GM12878 (cell line): ENCODE data around the gene MID1. TPM values are rescaled to one million over a fixed set of nuclear protein-coding genes. Genes with fewer than 3 reads are reported as not detected.

Source experiments
- ATAC-seq: fragments of 200-7000 bp; cut with Tn5 transposase; 3 replicates; pipeline ENCODE4 v1.9.1; 2020; ENCODE audit warnings: mild to moderate bottlenecking, moderate library complexity
- BruUV-seq: library from RNA; stranded (reverse); fragments of 400-500 nt; replicated peaks from 2 replicates; lab custom pipeline; 2021; lab: Mats Ljungman, UMichigan
- CTCF ChIA-PET: fragments of 300-600 bp; sonication (Branson Sonifier 250); formaldehyde crosslinking; extraction: SDS; loops from one replicate; lab custom pipeline; 2021; ENCODE audit warnings: inconsistent platforms; lab: Yijun Ruan, JAX
- POLR2A ChIA-PET: fragments of 350-600 bp; formaldehyde crosslinking; extraction: SDS; loops from one replicate; lab custom pipeline; 2021; ENCODE audit warnings: inconsistent platforms; lab: Charles Lee
- RAD21 ChIA-PET: fragments of 300-600 bp; sonication (Branson Sonifier 250); formaldehyde crosslinking; loops from one replicate; lab custom pipeline; 2023; ENCODE audit warnings: antibody characterized with exemption; ENCODE audit not compliant: unreplicated experiment; lab: Charles Lee
- SMC1A ChIA-PET: fragments of 300-600 bp; sonication (Branson Sonifier 250); formaldehyde crosslinking; loops from one replicate; lab custom pipeline; 2023; ENCODE audit not compliant: unreplicated experiment, uncharacterized antibody; lab: Charles Lee
- DNase-seq: peaks from one replicate; pipeline ENCODE4 v3.0.0-alpha.2; 2011; ENCODE audit warnings: low read depth, low spot score
- FAIRE-seq: peaks from 3 replicates; lab custom pipeline; 2011; peaks lifted over from hg19 to GRCh38; lab: Jason Lieb, UNC
- H2AFZ ChIP-seq: 2 replicates; pipeline ENCODE4 v1.6.0; 2011; ENCODE audit warnings: low read depth, low read length, control low read depth; ENCODE audit not compliant: control insufficient read depth
- H3K27ac ChIP-seq: 2 replicates; pipeline ENCODE4 v1.5.1; 2011; ENCODE audit warnings: control low read depth; ENCODE audit not compliant: control insufficient read depth, insufficient read depth
- H3K27me3 ChIP-seq, 2 experiments: replicated peaks in 1 of 2; 2 replicates each; pipeline versions ENCODE4 v1.6.0 to v1.6.1; 2011; ENCODE audit warnings: low read length in 1 of 2; ENCODE audit not compliant: control insufficient read depth in 2 of 2, insufficient read depth in 2 of 2
- H3K36me3 ChIP-seq, 2 experiments: 2 replicates each; pipeline ENCODE4 v1.5.1; 2011; ENCODE audit warnings: low read length in 1 of 2; ENCODE audit not compliant: control insufficient read depth in 2 of 2, insufficient read depth in 2 of 2
- H3K4me1 ChIP-seq: 2 replicates; pipeline ENCODE4 v1.6.1; 2011; ENCODE audit warnings: mild to moderate bottlenecking, low read length, moderate library complexity, mixed read lengths; ENCODE audit not compliant: control insufficient read depth, insufficient read depth
- H3K4me2 ChIP-seq: 2 replicates; pipeline ENCODE4 v1.6.0; 2011; ENCODE audit warnings: control low read depth; ENCODE audit not compliant: control insufficient read depth, insufficient read depth
- H3K4me3 ChIP-seq: fragments of 200-600 bp; sonication (generic); 2 replicates; pipeline ENCODE4 v1.5.1; 2016
- H3K79me2 ChIP-seq: 2 replicates; pipeline ENCODE4 v1.6.0; 2011; ENCODE audit warnings: low read length; ENCODE audit not compliant: control insufficient read depth, insufficient read depth
- H3K9ac ChIP-seq: 2 replicates; pipeline ENCODE4 v1.8.0; 2011; ENCODE audit warnings: low read length, control low read depth, mixed read lengths; ENCODE audit not compliant: control insufficient read depth, insufficient read depth
- H3K9me3 ChIP-seq: replicated peaks from 3 replicates; pipeline ENCODE4 v1.5.1; 2011; ENCODE audit warnings: mild to moderate bottlenecking, low read length; ENCODE audit not compliant: control insufficient read depth, insufficient read depth
- H4K20me1 ChIP-seq: 2 replicates; pipeline ENCODE4 v1.6.0; 2011; ENCODE audit not compliant: control insufficient read depth, insufficient read depth
- ATF3 ChIP-seq: IDR thresholded peaks from 2 replicates; pipeline ENCODE4 v1.6.1; 2011; ENCODE audit warnings: low read depth, mild to moderate bottlenecking, low read length, moderate library complexity, borderline replicate concordance; ENCODE audit errors: extremely low read depth
- BHLHE40 ChIP-seq, 2 experiments: fragments of 450-650 bp in 1 of 2; IDR thresholded peaks; 2 replicates each; pipeline ENCODE4 v1.6.1; 2011 to 2017; ENCODE audit warnings: low read depth in 2 of 2, borderline replicate concordance in 1 of 2, improper control_type of control experiment in 1 of 2, low read length in 1 of 2, mild to moderate bottlenecking in 1 of 2
- E2F8 ChIP-seq: fragments of 450-650 bp; IDR thresholded peaks from 2 replicates; pipeline ENCODE4 v1.6.1; 2018; ENCODE audit warnings: mild to moderate bottlenecking, low read depth, moderate library complexity; ENCODE audit not compliant: partially characterized antibody
- NFYB ChIP-seq: IDR thresholded peaks from 2 replicates; pipeline ENCODE4 v1.6.1; 2011; ENCODE audit warnings: low read depth, mild to moderate bottlenecking, low read length, improper control_type of control experiment, moderate library complexity; ENCODE audit not compliant: insufficient read depth
- POLR2AphosphoS2 ChIP-seq: IDR thresholded peaks from 2 replicates; pipeline ENCODE4 v1.6.1; 2011; ENCODE audit warnings: low read depth, mild to moderate bottlenecking, low read length, improper control_type of control experiment, moderate library complexity
- POLR2AphosphoS5 ChIP-seq: IDR thresholded peaks from 2 replicates; pipeline ENCODE4 v1.6.1; 2011; ENCODE audit warnings: mild to moderate bottlenecking, low read length, inconsistent platforms
- SMARCA5 ChIP-seq: fragments of 450-650 bp; IDR thresholded peaks from 2 replicates; pipeline ENCODE4 v1.6.1; 2017; ENCODE audit warnings: mild to moderate bottlenecking
- WGBS: methylation state at CpG from one replicate; pipeline ENCODE4 v1.1.6; 2016; ENCODE audit warnings: low lambda C conversion rate; ENCODE audit not compliant: insufficient replicate concordance, insufficient coverage; ENCODE audit errors: missing lambda C conversion rate; 5-methylcytosine and 5-hydroxymethylcytosine counted together
- in situ Hi-C: fragments of 300-500 bp; cut with MboI; formaldehyde crosslinking; loops from 9 replicates; pipeline ENCODE4 v1.14.3; 2018; ENCODE audit warnings: mixed read lengths
- intact Hi-C: fragments of 100-400 bp; cut with micrococcal nuclease; formaldehyde crosslinking; loops from one replicate; pipeline ENCODE4 v1.14.2; 2022; ENCODE audit not compliant: unreplicated experiment
- polyA plus RNA-seq, 11 experiments: library from polyadenylated mRNA; depleted of rRNA in 4 of 11; unstranded in 6 of 11; stranded (reverse) in 5 of 11; fragments of >200 nt; fragmentation: Nextera tagmentation in 4 of 11; fragmentation: Illumina TruSeq in 1 of 11; extraction: Ambion mirVana in 4 of 11; extraction: Trizol in 1 of 11; gene quantifications; 1 replicate in 1 of 11; 2 replicates in 10 of 11; pipeline versions ENCODE4 v1.2.1 to v1.2.3, GENCODE V29; 2011 to 2016; ENCODE audit warnings: inconsistent platforms in 2 of 11, missing spikeins in 2 of 11, low read depth in 1 of 11
- total RNA-seq, 4 experiments: library from RNA; depleted of rRNA in 3 of 4; stranded (reverse); fragments of >200 nt in 3 of 4; fragmentation: Illumina TruSeq in 1 of 4; extraction: Trizol in 1 of 4; gene quantifications; 2 replicates each; pipeline versions ENCODE4 v1.2.1 to v1.2.3, GENCODE V29; 2013 to 2021

MID1 gene
- total and polyA plus RNA-seq, 10 of the 15 experiments (the other 5 are each of a cell fraction or from before 2014, with no cell fraction given): 0.04 to 0.51 (median 0.14) TPM; not detected in 1

GRCh38 chrX:10471418-10471817, 149.0 kb downstream of the MID1 start:
- DNase-seq (no peak), FAIRE-seq (no peak), ATAC-seq (no peak)
- no TSS peak for BruUV-seq
- Histone ChIP-seq H2AFZ (no peak overlapping the region), H3K4me2 (no peak overlapping the region), H3K36me3 (no peaks in the 10 kb centered on the region), H3K27ac (no peak overlapping the region), H3K4me3 (no peak overlapping the region), H4K20me1 (no peaks in the 10 kb centered on the region), H3K9me3 (no peaks in the 10 kb centered on the region), H3K27me3 (no peaks in the 10 kb centered on the region), H3K4me1 (no peaks in the 10 kb centered on the region)
- intact Hi-C loops: no loop called here
- ChIA-PET CTCF (interaction anchor here (0.6 kb wide), 1 partner anchor 858 kb away, joined by 3 read pairs; no protein-coding TSS in a partner anchor), SMC1A (no interaction called here)
- no peak for TF ChIP-seq E2F8
- no peak for TF ChIP-seq POLR2AphosphoS2
- TF ChIP-seq POLR2AphosphoS5: no peak
- no peak for TF ChIP-seq BHLHE40 (IDR thresholded peaks at IDR 0.05; ENCODE audit: borderline replicate concordance in 1 of 2, low read depth in 2 of 2, low read length in 1 of 2)
- no peak for TF ChIP-seq SMARCA5
- no peak for TF ChIP-seq NFYB
- TF ChIP-seq ATF3: no peak
- TF ChIP-seq, all 136 proteins: peak for 0
- RAD21 ChIA-PET: no interaction called here
- WGBS: 1% methylated on average over 3 of the region's 3 CpGs
- no peak overlapping the region for H3K9ac ChIP-seq
- in situ Hi-C loops: no loop called here
- no peaks in the 10 kb centered on the region for H3K79me2 ChIP-seq
- POLR2A ChIA-PET: no interaction called here
